SHP77 (cell line): ENCODE results near the gene OR2H2.

Experiments
- DNase-seq, 2 experiments: peaks; one replicate each; lab custom pipeline; 2025; lab: John Stamatoyannopoulos, UW

OR2H2 gene

GRCh38 chr6:29630315-29630714, 45.4 kb downstream of the OR2H2 start:
- DNase-seq, result no peak

DNA sequence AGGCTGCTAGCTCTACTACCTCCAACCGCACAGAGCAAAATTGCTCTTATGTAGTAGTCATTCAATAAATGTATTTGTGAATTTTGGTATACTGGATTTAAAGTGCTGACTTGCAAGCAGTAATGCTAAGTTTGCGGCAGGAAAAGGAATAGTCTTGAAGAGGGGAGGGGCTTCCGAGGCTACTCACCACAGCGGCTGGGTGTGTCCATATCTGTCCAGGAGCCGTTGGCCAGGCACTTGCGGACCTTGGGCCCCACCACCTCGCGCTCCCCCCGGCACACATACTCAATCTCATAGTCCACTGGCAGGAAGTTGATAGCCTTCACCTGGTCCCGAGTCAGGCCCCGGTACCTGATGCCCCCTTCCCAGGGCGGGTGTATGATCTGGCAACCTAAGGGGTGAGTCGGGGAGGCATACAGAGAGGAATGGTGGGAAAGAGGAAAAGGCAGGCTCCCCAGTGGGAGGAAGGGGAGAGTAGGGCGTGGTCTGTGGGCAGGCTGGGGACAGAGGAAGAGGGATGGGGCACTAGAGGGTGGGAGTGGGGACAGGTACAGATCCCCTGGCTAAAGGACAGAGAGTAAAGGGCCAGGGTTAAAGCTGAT, 46.4 kb downstream of the OR2H2 start:
- no peak for DNase-seq

- peak in 1 of 2 experiments; percentile 15 for DNase-seq
Measured at GRCh38 chr6:29631860-29632731, 47.2 kb downstream of the OR2H2 start.

GRCh38 chr6:29632789-29633533, 48.0 kb downstream of the OR2H2 start, which contains the start of gene GABBR1:
TSS of gene GABBR1 (minus strand) at chr6:29633183. CDS start at chr6:29632385, 798 bp downstream.
- DNase-seq, result peak; percentile 76 to 84

DNA sequence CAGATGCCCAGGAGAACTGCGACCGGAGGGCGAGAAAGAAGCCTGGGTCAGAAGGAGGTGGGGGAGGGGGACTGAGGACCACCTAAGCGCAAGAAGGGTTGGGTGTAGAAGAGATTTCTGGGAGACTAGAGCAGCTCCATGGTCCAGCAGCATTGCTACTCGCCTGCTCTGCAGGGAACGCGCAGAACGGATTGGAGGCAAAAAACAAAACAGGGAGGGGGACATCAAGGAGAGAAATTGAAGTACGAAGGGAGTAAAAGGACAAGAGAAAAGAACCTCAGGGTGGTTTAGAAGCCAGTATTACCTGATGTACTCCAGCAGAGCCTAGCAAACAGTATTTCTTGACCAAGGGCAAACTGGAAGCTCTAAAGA, 48.6 kb downstream of the OR2H2 start:
- DNase-seq, result no peak

GRCh38 chr6:29637247-29637646, 52.3 kb downstream of the OR2H2 start:
- DNase-seq, result no peak
